Keratinocyte (primary cell): Measurements from ENCODE around the gene ABO.

ENCODE experiments used
- EZH2 ChIP-seq: IDR thresholded peaks from one replicate; pipeline ENCODE4 v1.6.1; 2012; ENCODE audit warnings: inconsistent platforms, mild to moderate bottlenecking, low read length, moderate library complexity
- TF ChIP-seq, protein P1 (sequence below), 3 experiments: IDR thresholded peaks in 1 of 3; conservative IDR thresholded peaks in 1 of 3; optimal IDR thresholded peaks in 1 of 3; 2 replicates in 2 of 3; 3 replicates in 1 of 3; pipeline versions ENCODE3 to v1.5.1; 2011; ENCODE audit warnings: low read length in 3 of 3, mild to moderate bottlenecking in 3 of 3, moderate library complexity in 2 of 3, control low read depth in 1 of 3, inconsistent platforms in 1 of 3; ENCODE audit not compliant: insufficient read depth in 2 of 3; ENCODE audit errors: extremely low read depth in 1 of 3

GRCh38 chr9:133276001-133276884 lies 1.2 kb upstream of the ABO start:
- TF ChIP-seq, protein P1, sequence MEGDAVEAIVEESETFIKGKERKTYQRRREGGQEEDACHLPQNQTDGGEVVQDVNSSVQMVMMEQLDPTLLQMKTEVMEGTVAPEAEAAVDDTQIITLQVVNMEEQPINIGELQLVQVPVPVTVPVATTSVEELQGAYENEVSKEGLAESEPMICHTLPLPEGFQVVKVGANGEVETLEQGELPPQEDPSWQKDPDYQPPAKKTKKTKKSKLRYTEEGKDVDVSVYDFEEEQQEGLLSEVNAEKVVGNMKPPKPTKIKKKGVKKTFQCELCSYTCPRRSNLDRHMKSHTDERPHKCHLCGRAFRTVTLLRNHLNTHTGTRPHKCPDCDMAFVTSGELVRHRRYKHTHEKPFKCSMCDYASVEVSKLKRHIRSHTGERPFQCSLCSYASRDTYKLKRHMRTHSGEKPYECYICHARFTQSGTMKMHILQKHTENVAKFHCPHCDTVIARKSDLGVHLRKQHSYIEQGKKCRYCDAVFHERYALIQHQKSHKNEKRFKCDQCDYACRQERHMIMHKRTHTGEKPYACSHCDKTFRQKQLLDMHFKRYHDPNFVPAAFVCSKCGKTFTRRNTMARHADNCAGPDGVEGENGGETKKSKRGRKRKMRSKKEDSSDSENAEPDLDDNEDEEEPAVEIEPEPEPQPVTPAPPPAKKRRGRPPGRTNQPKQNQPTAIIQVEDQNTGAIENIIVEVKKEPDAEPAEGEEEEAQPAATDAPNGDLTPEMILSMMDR (optimal IDR thresholded peaks at IDR 0.05 in 1 of 3, IDR thresholded peaks at IDR 0.05 in 1 of 3, conservative IDR thresholded peaks at IDR 0.05 in 1 of 3; ENCODE audit: extremely low read depth in 1 of 3, insufficient read depth in 2 of 3, low read length in 3 of 3), result no peak
- no peak for TF ChIP-seq EZH2
